Fibroblast of the aortic adventitia (primary cell): ENCODE data around the gene TRAF5. TPM values are rescaled to one million over a fixed set of nuclear protein-coding genes. Genes with fewer than 3 reads are reported as not detected.

Source experiments
- DNase-seq: peaks from one replicate; pipeline ENCODE4 v3.0.0-alpha.2; 2010; ENCODE audit warnings: low read depth
- H3K4me3 ChIP-seq: 2 replicates; pipeline ENCODE4 v1.5.1; 2011; ENCODE audit warnings: low read depth, mild to moderate bottlenecking, control low read depth, low read length, moderate library complexity
- total RNA-seq: library from RNA; depleted of rRNA; stranded (reverse); fragments of >200 nt; gene quantifications from 2 replicates; pipeline ENCODE4 v1.2.3, GENCODE V29; 2012; ENCODE audit warnings: low replicate concordance
- TF ChIP-seq, protein P1 (sequence below): IDR thresholded peaks from 2 replicates; pipeline ENCODE4 v1.5.1; 2011; ENCODE audit warnings: mild to moderate bottlenecking, low read length, control low read depth, inconsistent platforms; ENCODE audit not compliant: insufficient read depth

The TRAF5 gene
- total RNA-seq, 1 donor, result 9.4 TPM

DNA sequence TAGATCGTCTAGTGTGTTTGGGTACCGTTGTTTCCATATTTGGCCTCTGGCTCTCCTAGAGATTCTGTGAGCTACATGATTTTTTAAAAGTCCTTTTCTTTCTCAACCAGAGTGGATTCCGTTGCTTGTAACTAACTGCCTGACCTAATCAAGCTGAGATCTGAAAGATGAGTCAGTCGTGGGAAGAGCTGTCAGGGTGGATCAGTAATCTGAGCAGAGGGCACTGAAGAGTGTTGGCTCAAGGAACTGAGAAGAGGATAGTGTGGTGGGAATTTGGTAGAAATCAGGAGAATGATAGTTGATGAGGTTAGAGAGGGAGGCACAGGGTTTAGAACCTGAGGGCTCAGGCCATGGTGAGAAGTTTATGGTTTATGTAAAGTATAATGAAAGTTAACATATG is 52.2 kb downstream of the TRAF5 start:
- peak; percentile 19 for DNase-seq
- no peak overlapping the region for H3K4me3 ChIP-seq
- TF ChIP-seq, protein P1, sequence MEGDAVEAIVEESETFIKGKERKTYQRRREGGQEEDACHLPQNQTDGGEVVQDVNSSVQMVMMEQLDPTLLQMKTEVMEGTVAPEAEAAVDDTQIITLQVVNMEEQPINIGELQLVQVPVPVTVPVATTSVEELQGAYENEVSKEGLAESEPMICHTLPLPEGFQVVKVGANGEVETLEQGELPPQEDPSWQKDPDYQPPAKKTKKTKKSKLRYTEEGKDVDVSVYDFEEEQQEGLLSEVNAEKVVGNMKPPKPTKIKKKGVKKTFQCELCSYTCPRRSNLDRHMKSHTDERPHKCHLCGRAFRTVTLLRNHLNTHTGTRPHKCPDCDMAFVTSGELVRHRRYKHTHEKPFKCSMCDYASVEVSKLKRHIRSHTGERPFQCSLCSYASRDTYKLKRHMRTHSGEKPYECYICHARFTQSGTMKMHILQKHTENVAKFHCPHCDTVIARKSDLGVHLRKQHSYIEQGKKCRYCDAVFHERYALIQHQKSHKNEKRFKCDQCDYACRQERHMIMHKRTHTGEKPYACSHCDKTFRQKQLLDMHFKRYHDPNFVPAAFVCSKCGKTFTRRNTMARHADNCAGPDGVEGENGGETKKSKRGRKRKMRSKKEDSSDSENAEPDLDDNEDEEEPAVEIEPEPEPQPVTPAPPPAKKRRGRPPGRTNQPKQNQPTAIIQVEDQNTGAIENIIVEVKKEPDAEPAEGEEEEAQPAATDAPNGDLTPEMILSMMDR, result no peak

DNA sequence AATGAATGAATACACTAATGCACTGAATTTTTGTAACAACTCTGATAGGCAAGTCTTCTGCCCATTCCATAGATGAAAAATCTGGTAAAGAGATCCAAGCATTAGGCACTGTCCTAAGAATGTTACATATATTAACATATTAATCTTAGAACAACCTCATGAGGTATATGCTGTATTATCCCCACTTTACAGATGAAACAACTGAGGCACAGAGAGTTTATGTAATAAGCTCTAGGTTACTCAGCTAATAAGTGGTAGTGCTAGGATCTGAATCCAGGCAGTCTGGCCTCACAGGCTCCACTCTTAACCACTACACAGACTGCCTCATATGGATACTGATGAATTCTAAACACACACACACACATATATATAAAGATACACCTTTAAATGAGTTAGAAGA is 52.8 kb downstream of the TRAF5 start:
- no peak for DNase-seq
- TF ChIP-seq, protein P1, result no peak
- no peak overlapping the region for H3K4me3 ChIP-seq

DNA sequence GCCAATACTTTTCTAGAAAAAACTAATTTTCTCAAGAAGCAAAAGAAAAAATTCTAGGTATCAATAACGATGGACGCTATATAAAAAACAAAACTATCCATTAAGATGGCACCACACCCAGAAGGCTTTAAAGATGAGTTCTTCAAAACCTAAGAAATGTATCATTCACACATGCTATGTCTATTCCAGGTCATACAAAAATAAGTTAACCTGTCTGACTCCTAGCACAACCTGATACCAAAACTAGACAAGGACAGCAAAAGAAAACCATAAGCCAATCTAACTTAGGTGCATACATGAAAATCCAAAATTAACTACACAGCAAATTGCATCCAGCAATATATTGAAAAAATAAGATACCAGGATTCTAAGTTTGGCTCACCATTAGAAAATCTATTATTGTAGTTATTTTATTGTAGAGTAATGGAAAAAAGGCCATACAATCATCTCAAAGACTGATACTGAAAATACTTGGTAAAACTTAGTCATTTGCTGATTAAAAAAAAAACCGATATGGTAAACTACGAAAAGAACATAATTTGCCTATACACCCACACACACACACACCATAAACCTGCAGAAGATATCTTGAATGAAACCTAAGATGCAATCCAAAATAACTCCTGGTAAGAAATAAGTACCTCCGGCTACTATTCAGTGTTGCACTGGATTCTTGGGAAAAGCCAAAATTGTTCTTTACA is 55.0 kb downstream of the TRAF5 start:
- DNase-seq, result no peak
- H3K4me3 ChIP-seq, result no peak overlapping the region
- TF ChIP-seq, protein P1, result no peak

DNA sequence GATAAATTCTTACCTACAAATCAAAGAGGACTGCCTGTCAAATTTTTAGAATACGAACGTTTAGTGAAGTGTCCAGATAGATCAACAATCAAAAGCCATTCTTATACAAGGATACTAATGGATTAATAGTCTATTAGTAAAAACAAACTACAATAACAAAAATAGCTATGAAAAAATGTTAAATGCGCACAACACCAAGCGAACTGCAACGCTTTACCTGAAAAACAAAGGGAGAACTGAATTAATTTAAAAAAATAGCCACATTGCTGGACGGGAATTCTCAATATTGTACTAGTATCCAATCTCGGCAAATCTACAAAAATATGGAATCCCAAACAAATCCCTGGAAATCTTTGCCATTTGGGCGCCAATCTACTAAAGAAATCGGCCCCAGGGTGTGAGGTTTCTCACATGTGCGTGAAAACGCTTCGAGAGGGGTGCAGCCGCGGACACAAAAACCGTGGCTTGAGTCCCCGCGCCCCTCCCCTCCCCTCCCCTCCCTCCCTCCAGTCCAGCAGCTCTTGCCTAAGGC is 55.6 kb downstream of the TRAF5 start:
- H3K4me3 ChIP-seq, result peak overlapping the region; percentile 81
- DNase-seq, result no peak
- TF ChIP-seq, protein P1, result no peak

DNA sequence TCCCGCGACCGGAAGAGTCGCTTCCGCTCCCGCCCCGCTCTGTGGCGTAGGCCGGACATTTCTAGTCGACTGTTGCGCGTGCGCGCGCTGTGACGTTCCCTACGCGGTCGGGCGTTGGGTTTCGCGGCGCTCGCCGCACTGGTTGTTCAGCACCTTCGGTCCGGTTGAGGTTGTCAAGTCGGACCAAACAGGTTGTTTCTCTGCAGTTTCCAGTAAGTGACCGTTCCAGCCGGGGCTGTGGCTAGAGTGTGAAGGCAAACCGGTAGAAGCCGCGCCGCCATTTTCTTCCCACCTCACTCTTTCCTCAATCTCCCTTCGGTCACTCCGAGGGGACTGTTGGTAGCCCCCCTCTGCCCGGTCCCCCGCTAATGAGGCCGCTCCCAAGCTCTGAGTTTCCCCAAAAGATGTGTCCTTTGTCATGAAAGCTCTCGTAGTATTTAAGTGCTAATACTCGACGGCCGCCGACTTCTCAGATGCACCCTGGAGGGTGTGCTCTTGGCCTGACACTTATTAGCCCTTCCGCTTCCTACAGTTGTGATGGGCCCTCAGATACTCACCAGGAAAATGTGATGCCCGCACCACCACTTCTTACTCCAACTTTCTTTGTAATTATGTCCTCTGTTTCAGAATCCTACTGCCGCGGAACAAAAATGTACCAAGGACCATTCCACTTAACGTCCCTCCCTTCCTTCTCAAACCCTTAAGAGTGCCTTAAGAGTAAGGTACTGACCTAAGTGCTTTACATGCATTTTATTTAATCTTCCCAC is 56.3 kb downstream of the TRAF5 start:
- TF ChIP-seq, protein P1, result no peak
- peak overlapping the region; percentile 81 for H3K4me3 ChIP-seq
- peak; percentile 93 for DNase-seq

DNA sequence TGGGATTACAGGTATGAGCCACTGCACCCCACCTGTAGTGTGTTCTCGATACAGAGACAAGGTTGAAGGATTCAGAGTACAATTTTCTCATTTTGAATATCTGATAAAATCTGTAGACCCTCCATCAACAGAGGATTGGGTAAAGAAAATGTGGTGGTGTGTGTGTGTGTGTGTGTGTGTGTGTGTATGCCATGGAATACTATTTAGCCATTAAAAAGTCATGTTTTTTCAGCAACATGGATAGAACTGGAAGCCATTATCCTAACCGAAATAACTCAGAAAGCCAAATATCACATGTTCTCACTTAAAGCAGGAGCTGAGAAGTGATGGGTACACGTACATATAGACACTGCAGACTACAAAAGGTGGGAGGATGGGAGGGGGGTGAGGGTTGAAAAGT is 57.9 kb downstream of the TRAF5 start:
- TF ChIP-seq, protein P1, result no peak
- no peak overlapping the region for H3K4me3 ChIP-seq
- DNase-seq, result no peak
